H1 (cell line): ENCODE measurements around the gene RPL7A. TPM values are rescaled to one million over a fixed set of nuclear protein-coding genes. Genes with fewer than 3 reads are reported as not detected.

Source experiments
- CTCF ChIA-PET: fragments of 300-600 bp; sonication (Branson Sonifier 250); formaldehyde crosslinking; loops from one replicate; lab custom pipeline; 2021; ENCODE audit not compliant: partially characterized antibody; lab: Charles Lee
- POLR2A ChIA-PET: fragments of 300-600 bp; sonication (Branson Sonifier 250); formaldehyde crosslinking; loops from one replicate; lab custom pipeline; 2021; ENCODE audit warnings: inconsistent platforms; ENCODE audit not compliant: partially characterized antibody; lab: Charles Lee
- DNase-seq, 2 experiments: peaks; one replicate each; pipeline versions ENCODE4 v3.0.0 to v3.0.0-alpha.2; 2010 to 2022; ENCODE audit warnings: low spot score in 2 of 2, low read depth in 1 of 2, mixed read lengths in 1 of 2
- FAIRE-seq: peaks from 2 replicates; lab custom pipeline; 2011; peaks lifted over from hg19 to GRCh38; lab: Jason Lieb, UNC
- H2AFZ ChIP-seq: 2 replicates; pipeline ENCODE4 v1.8.1; 2012; ENCODE audit warnings: low read length, inconsistent platforms
- H2AK5ac ChIP-seq: 2 replicates; pipeline ENCODE4 v1.6.1; 2013; ENCODE audit warnings: low read depth, low read length
- H2BK120ac ChIP-seq: replicated peaks from 2 replicates; pipeline ENCODE3; 2013; ENCODE audit warnings: low read depth, low read length, inconsistent platforms
- H2BK12ac ChIP-seq: 2 replicates; pipeline ENCODE4 v1.6.1; 2013; ENCODE audit warnings: low read depth, low read length
- H2BK15ac ChIP-seq: 2 replicates; pipeline ENCODE4 v1.6.1; 2013; ENCODE audit warnings: low read length
- H2BK20ac ChIP-seq: 2 replicates; pipeline ENCODE4 v1.6.1; 2013; ENCODE audit warnings: low read length
- H2BK5ac ChIP-seq: 2 replicates; pipeline ENCODE4 v1.6.1; 2013; ENCODE audit warnings: low read depth, low read length
- H3K14ac ChIP-seq: 2 replicates; pipeline ENCODE4 v1.6.1; 2013; ENCODE audit warnings: inconsistent platforms; ENCODE audit not compliant: insufficient read length
- H3K18ac ChIP-seq: 2 replicates; pipeline ENCODE4 v1.6.1; 2013; ENCODE audit warnings: low read length; ENCODE audit errors: extremely low read depth
- H3K23ac ChIP-seq: 2 replicates; pipeline ENCODE4 v1.6.1; 2013; ENCODE audit warnings: inconsistent platforms; ENCODE audit not compliant: insufficient read length
- H3K23me2 ChIP-seq: 2 replicates; pipeline ENCODE4 v1.6.1; 2013; ENCODE audit warnings: low read depth, low read length
- H3K27ac ChIP-seq: 2 replicates; pipeline ENCODE4 v1.6.1; 2011; ENCODE audit warnings: low read depth, low read length, inconsistent platforms
- H3K27me3 ChIP-seq, 4 experiments: replicated peaks in 1 of 4; 1 replicate in 1 of 4; 2 replicates in 3 of 4; pipeline versions ENCODE4 v1.6.1 to v1.8.1; 2011 to 2013; ENCODE audit warnings: low read length in 3 of 4, mild to moderate bottlenecking in 3 of 4, inconsistent platforms in 2 of 4, mixed read lengths in 2 of 4, moderate library complexity in 1 of 4; ENCODE audit not compliant: control insufficient read depth in 3 of 4, insufficient read depth in 3 of 4; ENCODE audit errors: extremely low read depth in 1 of 4
- H3K36me3 ChIP-seq, 4 experiments: 2 replicates each; pipeline versions ENCODE4 v1.6.1 to v1.8.1; 2011 to 2013; ENCODE audit warnings: mild to moderate bottlenecking in 4 of 4, low read length in 3 of 4, moderate library complexity in 2 of 4, control low read depth in 1 of 4, inconsistent platforms in 1 of 4; ENCODE audit not compliant: insufficient read depth in 4 of 4, control insufficient read depth in 2 of 4
- H3K4ac ChIP-seq: replicated peaks from 2 replicates; pipeline ENCODE3; 2013; ENCODE audit warnings: low read length, low read depth, mixed read lengths, inconsistent platforms; ENCODE audit not compliant: insufficient read length
- H3K4me1 ChIP-seq, 4 experiments: replicated peaks in 1 of 4; 1 replicate in 1 of 4; 2 replicates in 3 of 4; pipeline versions ENCODE4 v1.6.1 to v1.8.1; 2011 to 2013; ENCODE audit warnings: low read length in 3 of 4, inconsistent platforms in 2 of 4, mixed read lengths in 1 of 4; ENCODE audit not compliant: insufficient read depth in 4 of 4, control insufficient read depth in 3 of 4
- H3K4me2 ChIP-seq, 2 experiments: 2 replicates each; pipeline versions ENCODE4 v1.6.1 to v1.8.1; 2011 to 2013; ENCODE audit warnings: low read depth in 2 of 2, low read length in 2 of 2, control low read depth in 1 of 2, inconsistent platforms in 1 of 2, mild to moderate bottlenecking in 1 of 2; ENCODE audit not compliant: insufficient read depth in 1 of 2
- H3K4me3 ChIP-seq, 4 experiments: fragments of 200-600, 300-600 bp in 1 of 4; sonication (generic), shearing (Covaris generic), sonication (Bioruptor Twin) in 1 of 4; 2 replicates each; pipeline versions ENCODE4 v1.5.1 to v1.8.1; 2011 to 2016; ENCODE audit warnings: low read length in 4 of 4, low read depth in 3 of 4, control low read depth in 2 of 4, inconsistent platforms in 2 of 4, mild to moderate bottlenecking in 2 of 4, mixed read lengths in 1 of 4, moderate library complexity in 1 of 4; ENCODE audit not compliant: insufficient read depth in 2 of 4; ENCODE audit errors: extremely low read depth in 1 of 4
- H3K56ac ChIP-seq: replicated peaks from 2 replicates; pipeline ENCODE3; 2013; ENCODE audit warnings: low read depth, mild to moderate bottlenecking, mixed read lengths, low read length, inconsistent platforms; ENCODE audit not compliant: insufficient read length
- H3K79me1 ChIP-seq: 2 replicates; pipeline ENCODE4 v1.6.1; 2013; ENCODE audit warnings: low read depth, low read length, control low read depth
- H3K79me2 ChIP-seq, 2 experiments: 2 replicates each; pipeline versions ENCODE4 v1.6.1 to v1.8.1; 2012 to 2013; ENCODE audit warnings: low read length in 2 of 2, mild to moderate bottlenecking in 2 of 2, inconsistent platforms in 1 of 2; ENCODE audit not compliant: insufficient read depth in 2 of 2, control insufficient read depth in 1 of 2
- H3K9ac ChIP-seq, 4 experiments: replicated peaks in 1 of 4; 1 replicate in 1 of 4; 2 replicates in 3 of 4; pipeline versions ENCODE4 v1.6.1 to v1.8.1; 2011 to 2013; ENCODE audit warnings: low read depth in 3 of 4, low read length in 3 of 4, control low read depth in 2 of 4, mild to moderate bottlenecking in 2 of 4, moderate library complexity in 2 of 4, inconsistent platforms in 1 of 4; ENCODE audit errors: extremely low read depth in 1 of 4
- H3K9me3 ChIP-seq, 2 experiments: 2 replicates each; pipeline versions ENCODE4 v1.6.1 to v1.8.1; 2012 to 2013; ENCODE audit warnings: mild to moderate bottlenecking in 2 of 2, moderate library complexity in 2 of 2, control low read depth in 1 of 2, inconsistent platforms in 1 of 2, low read depth in 1 of 2, low read length in 1 of 2, mixed read lengths in 1 of 2; ENCODE audit not compliant: insufficient read depth in 2 of 2
- H4K20me1 ChIP-seq, 2 experiments: replicated peaks in 1 of 2; 2 replicates each; pipeline versions ENCODE3 to v1.8.1; 2011 to 2013; ENCODE audit warnings: inconsistent platforms in 2 of 2, low read length in 2 of 2, mild to moderate bottlenecking in 1 of 2; ENCODE audit not compliant: insufficient read depth in 2 of 2, control insufficient read depth in 1 of 2
- H4K5ac ChIP-seq: 2 replicates; pipeline ENCODE4 v1.6.1; 2013; ENCODE audit warnings: low read length, low read depth, mixed read lengths, inconsistent platforms; ENCODE audit not compliant: insufficient read length
- H4K8ac ChIP-seq: 2 replicates; pipeline ENCODE4 v1.8.0; 2013; ENCODE audit warnings: mild to moderate bottlenecking, moderate library complexity, low read length, inconsistent platforms; ENCODE audit not compliant: insufficient read depth; ENCODE audit errors: extremely low read depth
- H4K91ac ChIP-seq: replicated peaks from 2 replicates; pipeline ENCODE3; 2013; ENCODE audit warnings: low read length, mixed read lengths, inconsistent platforms; ENCODE audit not compliant: insufficient read length
- ATF2 ChIP-seq: IDR thresholded peaks from 2 replicates; pipeline ENCODE4 v1.6.1; 2012; ENCODE audit warnings: low read length, inconsistent platforms
- BCL11A ChIP-seq, 2 experiments: IDR thresholded peaks; one replicate each; pipeline ENCODE4 v1.6.1; 2011; ENCODE audit warnings: low read depth in 2 of 2, low read length in 2 of 2, mild to moderate bottlenecking in 2 of 2
- CBX5 ChIP-seq: fragments of 300-800, 300-1000 bp; sonication (generic); IDR thresholded peaks from 2 replicates; pipeline ENCODE4 v1.7.1; 2016; ENCODE audit warnings: antibody characterized with exemption, low read length, low read depth
- CHD1 ChIP-seq: IDR thresholded peaks from 2 replicates; pipeline ENCODE4 v1.6.1; 2012; ENCODE audit warnings: low read depth, low read length, improper control_type of control experiment
- CHD2 ChIP-seq: IDR thresholded peaks from 2 replicates; pipeline ENCODE4 v1.6.1; 2012; ENCODE audit warnings: low read length, improper control_type of control experiment
- CREB1 ChIP-seq: IDR thresholded peaks from 2 replicates; pipeline ENCODE4 v1.6.1; 2012; ENCODE audit warnings: inconsistent platforms
- GTF2F1 ChIP-seq: IDR thresholded peaks from 2 replicates; pipeline ENCODE4 v1.6.1; 2012; ENCODE audit warnings: low read depth, low read length, improper control_type of control experiment, borderline replicate concordance
- HDAC6 ChIP-seq: IDR thresholded peaks from one replicate; pipeline ENCODE4 v1.7.1; 2012; ENCODE audit warnings: low read depth, mild to moderate bottlenecking, inconsistent platforms, low read length, moderate library complexity
- JUND ChIP-seq: IDR thresholded peaks from 2 replicates; pipeline ENCODE4 v1.6.1; 2011; ENCODE audit warnings: mild to moderate bottlenecking, improper control_type of control experiment, low read length
- KDM5A ChIP-seq: fragments of 200-600 bp; IDR thresholded peaks from 2 replicates; pipeline ENCODE4 v1.7.1; 2012; ENCODE audit warnings: mild to moderate bottlenecking, low read length, inconsistent platforms, mixed read lengths
- SIN3A ChIP-seq, 2 experiments: IDR thresholded peaks in 1 of 2; conservative IDR thresholded peaks in 1 of 2; 2 replicates each; pipeline ENCODE4 v1.6.1; 2011 to 2012; ENCODE audit warnings: low read length in 2 of 2, improper control_type of control experiment in 1 of 2, low read depth in 1 of 2, mild to moderate bottlenecking in 1 of 2
- SIX5 ChIP-seq: IDR thresholded peaks from 2 replicates; pipeline ENCODE4 v1.6.1; 2011; ENCODE audit warnings: mild to moderate bottlenecking, low read depth, low read length
- TBP ChIP-seq: IDR thresholded peaks from 2 replicates; pipeline ENCODE4 v1.6.1; 2011; ENCODE audit warnings: low read depth, low read length, improper control_type of control experiment
- YY1 ChIP-seq: IDR thresholded peaks from 2 replicates; pipeline ENCODE4 v1.6.1; 2011; ENCODE audit warnings: low read depth, mild to moderate bottlenecking, low read length
- WGBS, 2 experiments: shearing (Covaris generic) in 1 of 2; methylation state at CpG; one replicate each; pipeline versions ENCODE4 v1.1.6 to v1.1.7; 2013 to 2015; ENCODE audit warnings: low lambda C conversion rate in 2 of 2, mixed read lengths in 2 of 2, inconsistent platforms in 1 of 2, low coverage in 1 of 2, missing lambda C conversion rate in 1 of 2; ENCODE audit not compliant: insufficient replicate concordance in 2 of 2, insufficient coverage in 1 of 2, insufficient read length in 1 of 2; ENCODE audit errors: extremely low coverage in 1 of 2, missing lambda C conversion rate in 1 of 2; 5-methylcytosine and 5-hydroxymethylcytosine counted together
- polyA plus RNA-seq, 7 experiments: library from polyadenylated mRNA; depleted of rRNA in 3 of 7; stranded (reverse) in 5 of 7; unstranded in 2 of 7; fragments of >200 nt in 5 of 7; fragments of 200-250 nt in 2 of 7; gene quantifications; 1 replicate in 5 of 7; 2 replicates in 1 of 7; 4 replicates in 1 of 7; pipeline versions ENCODE4 v1.2.1 to v1.2.3, GENCODE V29; 2011 to 2013; ENCODE audit warnings: missing spikeins in 2 of 7, mixed read lengths in 2 of 7
- total RNA-seq: library from RNA; stranded (reverse); fragmentation: NEBNext Ultra II Directional; extraction: Animal tissue kit (Norgen Biotek cat#: 25700); gene quantifications from 2 replicates; pipeline ENCODE4 v1.2.1, GENCODE V29; 2021

Gene RPL7A
- total and polyA plus RNA-seq, 2 of the 8 experiments (the other 6 are each of a cell fraction or from before 2014, with no cell fraction given) = 2,578 to 2,783 TPM

- FAIRE-seq = no peak
- no peak overlapping the region for H3K4me2 ChIP-seq
- TF ChIP-seq SIN3A (conservative IDR thresholded peaks at IDR 0.05 in 1 of 2, IDR thresholded peaks at IDR 0.05 in 1 of 2; ENCODE audit: low read depth in 1 of 2, low read length in 2 of 2) (no peak), CHD2 (no peak), KDM5A (no peak), YY1 (no peak), CHD1 (no peak), JUND (no peak), SIX5 (no peak), GTF2F1 (no peak), ATF2 (no peak), TBP (no peak), CBX5 (no peak), BCL11A (IDR thresholded peaks at IDR 0.05; ENCODE audit: low read depth in 2 of 2, low read length in 2 of 2) (no peak), CREB1 (no peak), HDAC6 (no peak)
Observed at GRCh38 chr9:133344979-133345378, 3.0 kb upstream of the RPL7A start.

More at GRCh38 chr9:133344979-133345378, 3.0 kb upstream of the RPL7A start:
- H3K79me1 ChIP-seq = peaks cover 17% of the 10 kb centered on the region
- H3K36me3 ChIP-seq = peaks cover 35 to 71% (median 60%) of the 10 kb centered on the region in 4 experiments
- H3K79me2 ChIP-seq = peaks cover 9 to 39% of the 10 kb centered on the region in 2 experiments
- H4K91ac ChIP-seq = no peak overlapping the region
- peaks cover 9% of the 10 kb centered on the region; the same call in 1 of the 2 replicates for H3K23me2 ChIP-seq
- no peak overlapping the region for H2BK120ac ChIP-seq
- H3K27ac ChIP-seq = no peak overlapping the region
- H2AFZ ChIP-seq = no peak overlapping the region
- DNase-seq = no peak
- no peak overlapping the region for H3K23ac ChIP-seq
- H3K56ac ChIP-seq = no peak overlapping the region
- H2BK20ac ChIP-seq = no peak overlapping the region
- no peak overlapping the region for H3K14ac ChIP-seq
- H3K9me3 ChIP-seq = no peaks in the 10 kb centered on the region
- no peak overlapping the region for H4K5ac ChIP-seq
- H3K9ac ChIP-seq = no peak overlapping the region
- H2AK5ac ChIP-seq = no peak overlapping the region
- H3K27me3 ChIP-seq = no peaks in the 10 kb centered on the region
- peaks cover 12 to 37% of the 10 kb centered on the region in 2 experiments for H4K20me1 ChIP-seq
- H3K4ac ChIP-seq = no peak overlapping the region
- no peak overlapping the region for H3K18ac ChIP-seq
- H2BK12ac ChIP-seq = no peak overlapping the region
- H3K4me3 ChIP-seq = no peak overlapping the region
- no peak overlapping the region for H2BK15ac ChIP-seq
- CTCF ChIA-PET = no interaction called here
- no peak overlapping the region for H4K8ac ChIP-seq
- 92% methylated on average over 12 of the region's 12 CpGs; no CpG with 5 or more reads in 1 of the 2 experiments for WGBS, 2 experiments
- no peak overlapping the region for H2BK5ac ChIP-seq
- POLR2A ChIA-PET = interaction anchor here (2.5 to 14.8 kb wide), 2 partner anchors 9 to 15 kb away, joined by 6 to 303 read pairs; partner anchors contain the start of genes MED22, RPL7A, SURF1 and SURF2
- H3K4me1 ChIP-seq = peaks cover 0 to 10% (median 7%) of the 10 kb centered on the region in 4 experiments; a peak in 6 of 7 replicates
